GM18867 (cell line): ENCODE results near the gene HOXD8.

Experiments used
- ATAC-seq: cut with Tn5 transposase; IDR thresholded peaks from one replicate; pipeline ENCODE4 v1.9.1; 2021; ENCODE audit warnings: mild to moderate bottlenecking, moderate library complexity; ENCODE audit not compliant: unreplicated experiment

The HOXD8 gene

GRCh38 chr2:176157499-176158185 lies 28.1 kb downstream of the HOXD8 start:
- no peak for ATAC-seq

GRCh38 chr2:176158186-176158591 lies 28.7 kb downstream of the HOXD8 start:
- no peak for ATAC-seq

GRCh38 chr2:176158855-176159662 lies 29.6 kb downstream of the HOXD8 start:
- no peak for ATAC-seq

- ATAC-seq = no peak
Observed at GRCh38 chr2:176159663-176160250, 30.3 kb downstream of the HOXD8 start.

GRCh38 chr2:176160251-176160985 lies 30.9 kb downstream of the HOXD8 start:
- no peak for ATAC-seq

GRCh38 chr2:176160986-176161824 lies 31.7 kb downstream of the HOXD8 start:
- ATAC-seq = no peak

- no peak for ATAC-seq
Observed at GRCh38 chr2:176161825-176162626, 32.5 kb downstream of the HOXD8 start.

- ATAC-seq = no peak
Observed at GRCh38 chr2:176162911-176163671, 33.6 kb downstream of the HOXD8 start.

- no peak for ATAC-seq
Observed at GRCh38 chr2:176163672-176164056, 34.2 kb downstream of the HOXD8 start.

- ATAC-seq = no peak
Observed at GRCh38 chr2:176164201-176164600, 34.7 kb downstream of the HOXD8 start.

- ATAC-seq = no peak
Observed at GRCh38 chr2:176164611-176165369, 35.3 kb downstream of the HOXD8 start.

- no peak for ATAC-seq
Observed at GRCh38 chr2:176165370-176166050, 36.0 kb downstream of the HOXD8 start.

- ATAC-seq = no peak
Observed at GRCh38 chr2:176166272-176166671, 36.8 kb downstream of the HOXD8 start.

GRCh38 chr2:176167398-176167797 lies 37.9 kb downstream of the HOXD8 start:
- no peak for ATAC-seq

- no peak for ATAC-seq
Observed at GRCh38 chr2:176169181-176169580, 39.7 kb downstream of the HOXD8 start.

GRCh38 chr2:176169711-176170110 lies 40.2 kb downstream of the HOXD8 start:
- ATAC-seq = no peak

- no peak for ATAC-seq
Observed at GRCh38 chr2:176170602-176171305, 41.2 kb downstream of the HOXD8 start.
